ENCODE data around the gene ITPR1.

- TF ChIP-seq CTCF (IDR thresholded peaks at IDR 0.05; ENCODE audit: insufficient read depth, low read length) (no peak), SPI1 (IDR thresholded peaks at IDR 0.05; ENCODE audit: borderline replicate concordance, low read depth) (no peak), REST (IDR thresholded peaks at IDR 0.05; ENCODE audit: insufficient replicate concordance, low read depth) (no peak), POLR2AphosphoS5 (IDR thresholded peaks at IDR 0.05; ENCODE audit: low read depth) (no peak), GABPA (IDR thresholded peaks at IDR 0.05; ENCODE audit: low read depth) (no peak)
Measured at GRCh38 chr3:4756057-4756775, 263.1 kb downstream of the ITPR1 start.

Measured in HL-60 (cell line).